UCSD-AML1 (cell line): ENCODE measurements around the gene BARX1.
A peak's percentile ranks its signal among the peaks of the same experiment; 100 is the strongest.
"Not testable (repeated sequence)": the region's sequence is repeated elsewhere in the genome, so short reads cannot be mapped to it uniquely, and the experiment has no call there.

Experiments
- DNase-seq: peaks from one replicate; lab custom pipeline; 2025; ENCODE audit not compliant: unreplicated experiment; lab: John Stamatoyannopoulos, UW

Gene BARX1

DNA sequence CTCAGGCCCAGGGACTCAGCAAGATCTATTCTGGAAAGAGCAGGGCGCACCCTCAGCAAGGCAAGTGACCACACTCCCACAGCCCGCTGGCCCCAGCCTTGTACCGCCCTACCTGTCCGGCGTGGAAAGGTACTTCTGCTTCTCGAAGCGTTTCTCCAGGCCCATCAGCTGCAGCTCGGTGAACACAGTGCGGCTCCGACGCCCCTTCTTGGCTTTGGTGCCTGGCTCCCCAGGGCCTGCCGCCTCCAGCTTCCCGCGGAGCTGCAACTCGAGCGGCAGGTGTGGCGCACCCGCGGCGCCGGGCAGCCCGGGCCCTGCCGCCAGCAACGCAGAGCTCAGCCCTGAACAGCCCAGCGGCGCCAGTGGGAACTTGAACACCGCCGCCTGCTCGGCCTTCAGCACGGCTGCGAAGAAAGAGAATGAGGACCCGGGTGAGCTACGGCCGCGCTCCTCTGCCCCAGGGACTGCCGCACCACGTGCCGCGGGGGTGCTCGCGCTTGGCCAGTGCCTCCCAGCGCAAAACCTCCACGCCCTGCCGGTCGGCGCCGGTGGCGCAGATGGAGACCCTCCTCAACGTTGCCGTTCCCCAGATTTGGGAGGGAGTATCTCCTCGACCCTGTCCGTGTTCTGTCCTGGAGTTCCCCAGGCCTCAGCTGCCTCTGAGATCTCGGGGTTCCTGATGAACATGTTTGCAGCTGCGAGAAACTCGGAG, 2.2 kb downstream of the BARX1 start:
- no peak for DNase-seq

DNA sequence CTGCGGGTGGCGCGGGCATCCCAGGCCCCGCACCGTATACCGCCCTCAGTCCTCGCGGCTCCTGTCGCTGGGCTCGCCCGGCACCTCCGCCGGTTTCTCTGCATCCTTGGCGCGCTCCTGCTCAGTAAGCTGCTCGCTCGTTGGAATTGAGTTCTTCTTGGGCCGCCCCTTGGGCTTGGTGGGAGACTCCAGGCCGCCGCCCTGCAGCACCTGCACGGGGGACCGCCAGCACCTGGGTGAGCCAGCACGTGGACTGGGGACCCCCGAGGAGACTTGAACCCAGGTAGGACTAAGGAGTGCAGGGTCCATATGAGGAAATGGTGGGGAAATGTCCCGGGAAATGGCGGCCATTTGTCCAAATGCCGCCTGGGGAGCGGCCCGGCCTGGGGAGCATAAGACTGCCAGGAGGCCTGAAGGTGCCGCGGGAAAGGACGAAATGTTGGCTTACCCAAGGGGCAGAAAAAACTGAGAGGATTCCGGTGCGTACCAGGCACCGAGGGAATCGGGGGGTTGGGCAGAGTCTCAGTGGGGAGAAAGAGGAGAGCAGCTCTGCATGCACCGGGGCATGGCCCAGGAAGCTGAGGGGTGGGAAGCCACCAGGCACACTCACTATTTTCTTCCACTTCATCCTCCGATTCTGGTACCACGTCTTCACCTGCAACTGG, 2.9 kb downstream of the BARX1 start:
- DNase-seq, result no peak

DNA sequence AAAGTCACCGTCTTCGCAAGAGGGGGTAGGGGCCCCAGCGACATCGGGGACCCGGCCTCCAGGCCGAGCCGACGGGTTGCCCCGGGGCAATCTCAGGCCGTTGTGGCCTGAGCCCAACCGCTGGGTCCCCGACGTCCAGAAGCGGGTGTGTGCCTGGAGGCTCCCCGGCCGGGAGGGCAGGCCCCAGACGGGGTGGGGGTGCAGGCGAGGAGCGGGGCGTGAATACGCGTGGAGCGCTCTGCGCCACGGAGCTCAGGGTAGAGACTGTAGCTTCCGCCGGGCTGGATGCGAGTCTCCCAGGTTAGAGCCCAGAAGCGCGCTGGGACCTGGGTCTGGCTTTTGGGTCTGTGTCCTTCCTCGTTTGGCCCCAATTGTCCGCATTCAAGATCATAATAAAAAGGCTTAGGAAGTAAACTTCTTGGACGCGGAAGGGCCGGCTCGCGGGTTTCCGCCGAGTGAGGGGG, 3.5 kb downstream of the BARX1 start:
- no peak for DNase-seq

DNA sequence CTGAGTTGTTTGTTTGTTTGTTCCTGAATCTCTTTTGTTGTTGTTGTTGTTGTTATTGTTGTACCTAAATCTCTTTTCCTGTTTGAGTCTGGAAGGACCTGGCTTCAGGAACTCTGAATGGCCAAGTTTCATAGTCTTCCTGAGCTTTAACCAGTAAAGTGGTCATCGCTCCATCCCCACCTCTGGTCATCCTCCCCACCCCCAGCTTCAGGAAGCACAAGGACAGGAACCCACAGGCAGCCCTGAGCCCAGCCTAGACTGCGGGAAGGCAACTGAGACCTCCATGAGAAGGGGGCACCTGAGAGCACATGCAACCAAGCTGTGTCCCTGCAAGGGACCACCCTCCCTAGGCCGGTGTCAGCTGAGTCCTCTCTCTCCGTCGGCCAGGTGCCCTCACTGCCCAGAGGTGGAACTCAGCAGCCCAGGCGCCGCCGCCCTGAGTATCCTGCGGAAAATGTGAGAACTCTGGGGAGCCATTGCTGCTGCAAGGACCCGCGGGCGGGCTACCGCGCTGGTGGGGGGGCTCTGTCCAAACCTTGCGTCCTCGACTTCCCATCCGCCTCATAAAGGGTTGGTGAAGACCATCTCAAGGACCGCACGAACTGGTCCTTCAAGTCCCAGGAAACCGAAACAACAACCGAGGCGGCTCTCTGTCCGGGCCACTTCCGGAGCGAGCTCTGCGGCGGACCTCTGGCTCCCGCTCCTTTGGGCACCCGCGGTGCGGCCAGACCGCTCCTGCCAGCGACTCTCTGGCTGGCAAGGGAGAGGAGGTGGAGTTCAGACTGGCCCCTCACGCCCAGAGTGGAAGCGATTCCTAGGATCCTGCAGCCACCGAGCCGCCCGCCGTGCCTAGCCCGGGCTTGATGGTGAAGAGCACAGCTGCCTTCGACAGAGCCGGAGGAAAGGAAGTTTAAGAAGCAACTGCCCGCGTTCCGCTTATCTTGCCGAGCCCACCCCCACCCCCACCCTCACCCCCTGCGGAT, 4.2 kb downstream of the BARX1 start:
- peak; percentile 23 for DNase-seq

DNA sequence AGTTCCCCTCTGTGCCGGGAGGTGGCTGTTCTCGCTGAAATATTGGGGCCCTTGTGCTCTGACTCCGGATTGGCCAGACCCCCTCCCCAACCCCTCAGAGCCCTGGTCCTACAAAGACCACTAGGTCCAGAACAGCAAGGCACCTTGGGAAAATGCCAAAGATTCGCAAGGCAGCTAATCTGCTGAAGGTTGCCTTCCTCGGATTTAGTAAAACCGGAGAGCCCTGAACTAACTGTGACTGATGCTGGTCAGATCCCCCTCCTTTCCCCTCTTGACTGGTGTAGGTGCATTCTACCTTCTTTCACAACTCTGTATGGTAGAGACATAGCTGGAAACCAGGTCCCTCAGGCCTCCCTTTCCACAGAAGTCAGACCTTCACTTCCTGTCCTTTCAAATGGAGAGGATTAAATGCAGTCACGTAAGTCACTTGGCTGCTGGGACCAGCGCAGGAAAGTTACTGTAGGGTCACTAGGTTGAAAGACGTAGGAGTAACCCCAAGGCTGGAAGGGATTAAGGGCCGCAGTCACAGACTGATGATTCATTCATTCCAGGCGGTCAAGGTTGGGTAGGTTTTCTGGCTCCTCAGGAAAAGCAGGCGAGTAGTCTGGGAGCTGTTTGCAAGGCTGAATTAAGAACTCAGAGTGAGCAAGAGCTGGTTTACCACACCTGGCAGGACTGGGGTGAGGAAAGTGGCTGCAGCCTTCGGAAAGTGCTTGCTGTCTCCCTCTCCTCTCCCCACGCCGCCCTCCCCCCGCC, 5.3 kb downstream of the BARX1 start:
- DNase-seq, result peak; percentile 23

DNA sequence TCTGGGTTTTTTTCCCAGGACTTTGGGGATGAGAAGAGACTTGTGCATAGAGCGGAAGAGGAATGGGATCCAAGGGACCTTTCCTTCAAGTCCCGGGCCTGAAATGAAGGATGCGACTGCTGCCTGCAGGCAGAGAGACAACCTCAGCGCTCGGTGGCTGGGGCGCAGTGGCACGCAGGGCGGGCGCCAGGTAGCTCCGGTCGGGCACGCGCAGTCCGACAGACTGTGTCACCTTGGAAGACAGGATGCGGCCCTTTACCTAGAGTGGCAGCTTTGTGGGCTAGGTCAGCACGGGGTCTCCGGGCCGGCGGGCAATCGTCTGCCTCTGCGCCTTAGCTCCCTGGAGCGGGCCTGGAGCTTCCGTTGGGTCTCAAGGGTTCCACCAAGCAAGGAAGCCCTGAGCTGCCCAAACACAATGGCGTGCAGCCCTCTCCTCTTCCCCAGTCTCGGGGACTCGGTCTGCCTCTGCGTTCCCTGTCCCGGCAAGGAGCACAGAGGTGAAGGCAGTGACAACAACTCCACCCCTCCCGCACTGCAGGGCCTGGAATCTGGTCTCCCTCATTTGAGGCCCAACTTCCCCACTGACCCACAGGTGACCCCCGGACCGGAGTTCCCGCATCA, 6.0 kb downstream of the BARX1 start:
- DNase-seq, result no peak

DNA sequence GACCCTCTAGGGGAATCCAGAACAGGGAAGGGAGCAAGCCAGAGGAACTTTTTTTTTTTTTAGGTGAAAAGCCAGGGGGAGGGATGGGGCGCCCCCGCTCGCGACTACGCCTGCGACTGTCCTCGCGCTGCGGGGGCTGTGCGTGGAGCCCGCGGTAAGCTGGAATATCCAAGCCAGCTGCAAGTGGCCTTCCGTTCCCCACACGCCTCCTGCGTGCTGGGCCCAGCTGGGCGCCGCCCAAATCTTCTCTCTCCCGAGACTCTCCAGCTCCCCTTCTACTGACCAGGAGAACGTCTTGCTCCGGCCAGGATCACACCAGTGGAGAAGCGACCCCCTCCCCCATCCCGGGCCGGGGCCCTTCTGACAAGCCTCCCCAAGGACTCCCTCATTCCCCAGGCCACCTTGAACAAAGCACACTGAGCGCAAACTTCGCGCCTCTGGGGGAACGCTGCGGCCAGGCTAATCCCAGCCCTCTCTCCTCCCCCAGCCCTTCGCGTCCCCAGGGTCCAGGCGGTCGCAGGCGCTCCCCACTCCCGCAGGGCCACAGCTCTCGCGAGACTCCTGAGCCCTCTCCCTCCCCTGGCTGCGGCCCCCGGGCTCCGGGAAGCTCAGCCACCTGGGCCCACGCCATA, 6.6 kb downstream of the BARX1 start:
- no peak for DNase-seq

DNA sequence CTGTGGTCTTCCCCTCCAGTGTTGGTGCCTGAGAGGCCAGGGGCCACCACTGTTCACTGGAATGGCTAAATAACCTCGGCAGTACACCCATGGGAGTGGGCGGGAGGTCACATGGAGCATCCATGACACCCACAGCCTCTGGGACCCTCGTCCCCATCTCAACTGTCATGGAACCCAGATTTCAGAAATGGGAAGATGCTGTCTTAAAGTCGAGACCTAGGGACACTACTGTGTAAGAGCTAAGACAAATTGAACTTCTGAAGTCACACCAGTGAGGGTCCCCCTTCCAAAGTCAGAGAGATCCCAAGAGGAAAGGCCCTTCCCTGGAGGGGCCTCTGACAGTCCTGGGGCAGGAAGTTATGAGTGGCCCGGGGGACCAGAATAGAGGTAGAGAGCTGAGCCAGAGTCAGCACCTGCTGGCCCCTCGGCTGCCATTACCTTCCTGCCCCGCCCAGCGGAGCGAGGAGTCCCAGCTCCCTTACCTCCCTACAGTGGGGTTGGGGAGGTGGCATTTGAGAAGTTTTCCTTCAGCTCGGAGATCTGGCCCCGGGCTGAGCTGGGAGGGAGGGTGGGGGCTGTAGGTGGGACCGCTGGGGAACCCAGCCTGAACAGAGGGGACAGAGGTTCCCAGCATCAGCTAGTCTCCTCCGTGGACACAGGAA, 7.6 kb downstream of the BARX1 start:
- no peak for DNase-seq

- no peak for DNase-seq
Measured at GRCh38 chr9:93946338-93946712, 8.8 kb downstream of the BARX1 start.

GRCh38 chr9:93945400-93946337, 9.5 kb downstream of the BARX1 start:
- DNase-seq, result peak; percentile 22

DNA sequence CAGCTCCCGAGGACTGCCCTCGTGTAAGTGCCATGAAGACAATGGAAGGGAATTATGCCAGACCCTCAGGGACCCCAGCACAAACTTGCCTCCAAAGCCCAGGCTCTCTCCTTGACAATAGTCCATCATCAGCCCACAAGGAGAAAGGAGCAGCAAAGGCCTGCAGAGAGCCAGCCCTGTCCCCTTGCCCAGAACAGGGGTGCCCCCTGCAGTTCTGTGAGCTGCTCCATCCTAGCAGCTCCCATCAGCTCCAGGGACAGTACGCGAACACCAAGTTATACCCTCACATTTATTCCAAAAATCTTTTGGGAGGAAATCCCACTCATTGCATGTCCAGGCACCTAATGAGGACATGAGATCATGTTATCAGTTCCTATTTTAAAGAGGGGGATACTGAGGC, 11.1 kb downstream of the BARX1 start:
- DNase-seq, result no peak

- no peak for DNase-seq
Measured at GRCh38 chr9:93942161-93942560, 13.0 kb downstream of the BARX1 start.

DNA sequence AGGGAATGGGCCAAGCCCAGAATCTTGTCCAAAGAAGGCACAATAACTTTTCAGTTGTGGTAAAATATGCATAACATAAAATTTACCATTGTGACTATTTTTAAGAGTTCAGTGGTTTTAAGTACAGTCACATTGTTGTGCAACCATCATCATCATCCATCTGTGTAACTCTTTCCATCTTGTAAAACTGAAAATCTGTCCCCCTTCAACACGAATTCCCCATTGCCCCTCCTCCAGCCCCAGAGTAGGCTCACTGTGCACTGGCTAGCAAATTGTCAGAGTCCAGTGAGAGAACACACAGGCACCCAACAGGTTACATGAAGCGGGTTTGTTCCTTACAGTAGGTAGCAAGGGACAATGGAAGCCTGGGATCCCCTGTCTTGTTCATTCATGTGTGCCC, 13.7 kb downstream of the BARX1 start:
- DNase-seq, result no peak

GRCh38 chr9:93940951-93941350, 14.2 kb downstream of the BARX1 start:
- DNase-seq, result no peak

GRCh38 chr9:93939589-93939988, 15.6 kb downstream of the BARX1 start:
- DNase-seq, result not testable (repeated sequence)

DNA sequence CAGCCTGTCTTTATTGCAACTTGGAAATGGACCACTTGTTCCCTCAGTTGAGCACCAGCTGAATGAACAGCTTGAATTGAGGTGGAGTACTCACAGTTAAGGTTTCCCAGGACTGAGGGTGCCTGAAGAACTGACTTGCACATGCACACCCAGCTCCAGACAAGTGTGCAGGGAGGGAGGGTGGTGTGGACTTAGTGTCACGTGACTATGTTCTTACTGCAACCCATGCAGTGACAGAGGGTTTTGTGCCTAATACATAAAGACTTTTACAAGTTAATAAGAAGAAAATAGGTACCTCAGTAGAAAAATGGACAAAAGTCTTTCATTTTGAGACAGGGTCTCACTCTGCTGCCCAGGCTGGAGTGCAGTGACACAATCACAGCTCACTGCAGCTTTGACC, 18.0 kb downstream of the BARX1 start:
- no peak for DNase-seq

DNA sequence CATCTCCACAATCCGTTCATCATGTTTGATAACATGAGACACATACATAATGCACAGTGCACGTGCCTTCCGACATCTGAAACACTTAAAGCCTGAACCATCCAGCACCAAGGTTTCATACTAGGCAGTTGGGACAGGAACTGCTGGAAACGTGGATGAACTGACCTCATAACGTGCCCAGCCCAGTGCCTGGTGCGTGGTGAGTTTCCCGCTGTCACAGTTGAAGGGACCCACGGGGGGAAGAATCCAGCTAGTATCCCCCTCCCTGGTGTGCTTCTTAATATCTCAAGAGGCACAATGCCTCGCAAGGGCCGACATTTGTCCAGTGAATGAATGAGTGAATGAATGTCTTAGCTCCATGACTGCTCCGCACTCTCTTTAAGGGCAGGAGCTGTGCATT, 23.2 kb downstream of the BARX1 start:
- no peak for DNase-seq

GRCh38 chr9:93930070-93930469, 25.1 kb downstream of the BARX1 start:
- no peak for DNase-seq
